Uterus (tissue), 2 donors: ENCODE measurements around the gene SLC29A4.

Source experiments
- POLR2A ChIP-seq, 2 donors: fragments of 450-650 bp; IDR thresholded peaks; one replicate each; pipeline ENCODE4 v1.6.1; 2016; ENCODE audit warnings: antibody characterized with exemption in 2 of 2, mild to moderate bottlenecking in 1 of 2, moderate library complexity in 1 of 2
- TF ChIP-seq, protein P1 (sequence below), 4 experiments: fragments of 200-600 bp in 2 of 4; fragments of 450-650 bp in 2 of 4; sonication (generic) in 2 of 4; IDR thresholded peaks; one replicate each; pipeline ENCODE4 v1.5.1; 2016 to 2019; ENCODE audit warnings: antibody characterized with exemption in 4 of 4, mild to moderate bottlenecking in 2 of 4, moderate library complexity in 1 of 4

DNA sequence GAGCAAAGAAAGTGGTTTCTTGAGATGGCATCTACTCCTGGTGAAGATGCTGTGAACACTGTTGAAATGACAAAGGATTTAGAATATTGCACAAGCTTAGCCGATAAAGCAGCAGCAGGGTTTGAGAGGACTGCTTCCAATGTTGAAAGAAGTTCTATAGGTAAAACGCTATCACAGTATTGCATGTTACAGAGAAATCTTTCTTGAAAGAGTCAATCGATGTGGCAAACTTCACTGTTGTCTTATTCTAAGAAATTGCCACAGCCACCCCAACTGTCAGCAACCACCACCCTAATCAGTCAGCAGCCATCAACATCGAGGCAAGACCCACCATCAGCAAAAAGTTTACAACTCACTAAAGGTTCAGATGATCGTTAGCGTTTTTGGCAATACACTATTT lies 59.9 kb downstream of the SLC29A4 start:
- TF ChIP-seq POLR2A (IDR thresholded peaks at IDR 0.05), result no peak
- TF ChIP-seq, protein P1, sequence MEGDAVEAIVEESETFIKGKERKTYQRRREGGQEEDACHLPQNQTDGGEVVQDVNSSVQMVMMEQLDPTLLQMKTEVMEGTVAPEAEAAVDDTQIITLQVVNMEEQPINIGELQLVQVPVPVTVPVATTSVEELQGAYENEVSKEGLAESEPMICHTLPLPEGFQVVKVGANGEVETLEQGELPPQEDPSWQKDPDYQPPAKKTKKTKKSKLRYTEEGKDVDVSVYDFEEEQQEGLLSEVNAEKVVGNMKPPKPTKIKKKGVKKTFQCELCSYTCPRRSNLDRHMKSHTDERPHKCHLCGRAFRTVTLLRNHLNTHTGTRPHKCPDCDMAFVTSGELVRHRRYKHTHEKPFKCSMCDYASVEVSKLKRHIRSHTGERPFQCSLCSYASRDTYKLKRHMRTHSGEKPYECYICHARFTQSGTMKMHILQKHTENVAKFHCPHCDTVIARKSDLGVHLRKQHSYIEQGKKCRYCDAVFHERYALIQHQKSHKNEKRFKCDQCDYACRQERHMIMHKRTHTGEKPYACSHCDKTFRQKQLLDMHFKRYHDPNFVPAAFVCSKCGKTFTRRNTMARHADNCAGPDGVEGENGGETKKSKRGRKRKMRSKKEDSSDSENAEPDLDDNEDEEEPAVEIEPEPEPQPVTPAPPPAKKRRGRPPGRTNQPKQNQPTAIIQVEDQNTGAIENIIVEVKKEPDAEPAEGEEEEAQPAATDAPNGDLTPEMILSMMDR (IDR thresholded peaks at IDR 0.05), result no peak
